Stimulated activated CD4-positive, alpha-beta T cell treated with anti-CD3 and anti-CD28 coated beads, Interleukin-2, amount 100 ng/mL, for 24 hours (primary cell): Measurements from ENCODE around the gene UQCC2.

Source experiments
- DNase-seq, 2 donors: peaks; one replicate each; pipeline ENCODE4 v3.0.0-alpha.2; 2020

Gene UQCC2

GRCh38 chr6:33688451-33689147 lies 22.9 kb downstream of the UQCC2 start:
- DNase-seq = no peak

- DNase-seq = no peak
These were observed 23.5 kb downstream of the UQCC2 start for GRCh38 chr6:33688006-33688405.

- DNase-seq = no peak
These were observed 24.2 kb downstream of the UQCC2 start for GRCh38 chr6:33686981-33687975.

DNA sequence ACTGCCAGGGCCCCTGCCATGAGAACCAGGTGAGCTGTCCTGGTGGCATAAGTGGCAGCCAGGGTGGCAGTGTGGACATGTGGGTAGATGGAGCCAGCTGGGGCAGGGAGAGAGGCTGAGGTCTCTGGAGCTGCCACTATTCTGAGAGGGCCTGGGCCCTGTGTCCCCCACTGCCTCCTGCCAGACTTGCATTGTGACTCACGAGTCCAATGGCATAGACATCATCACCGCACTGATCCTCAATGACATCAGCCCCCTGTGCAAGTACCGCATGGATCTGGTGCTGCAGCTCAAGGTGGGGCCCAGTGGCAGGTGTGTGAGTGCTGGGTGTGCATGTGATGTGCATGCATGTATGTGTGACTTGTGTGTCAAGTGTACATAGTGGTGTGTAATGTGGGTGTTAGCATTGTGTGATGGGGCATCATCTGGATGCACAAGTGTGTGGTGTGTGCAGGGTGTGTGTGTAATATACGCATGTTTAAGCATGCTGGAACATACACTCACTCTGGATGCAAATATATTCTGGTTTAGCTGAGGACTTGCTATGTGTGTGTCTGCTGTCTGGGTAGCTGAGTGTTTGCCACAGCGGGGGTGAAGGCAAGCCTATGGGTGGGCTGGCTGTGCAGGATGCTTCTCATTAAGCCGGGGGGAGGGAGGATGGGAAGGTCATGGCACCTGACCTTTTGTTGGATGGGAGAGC lies 25.1 kb downstream of the UQCC2 start:
- DNase-seq = no peak

DNA sequence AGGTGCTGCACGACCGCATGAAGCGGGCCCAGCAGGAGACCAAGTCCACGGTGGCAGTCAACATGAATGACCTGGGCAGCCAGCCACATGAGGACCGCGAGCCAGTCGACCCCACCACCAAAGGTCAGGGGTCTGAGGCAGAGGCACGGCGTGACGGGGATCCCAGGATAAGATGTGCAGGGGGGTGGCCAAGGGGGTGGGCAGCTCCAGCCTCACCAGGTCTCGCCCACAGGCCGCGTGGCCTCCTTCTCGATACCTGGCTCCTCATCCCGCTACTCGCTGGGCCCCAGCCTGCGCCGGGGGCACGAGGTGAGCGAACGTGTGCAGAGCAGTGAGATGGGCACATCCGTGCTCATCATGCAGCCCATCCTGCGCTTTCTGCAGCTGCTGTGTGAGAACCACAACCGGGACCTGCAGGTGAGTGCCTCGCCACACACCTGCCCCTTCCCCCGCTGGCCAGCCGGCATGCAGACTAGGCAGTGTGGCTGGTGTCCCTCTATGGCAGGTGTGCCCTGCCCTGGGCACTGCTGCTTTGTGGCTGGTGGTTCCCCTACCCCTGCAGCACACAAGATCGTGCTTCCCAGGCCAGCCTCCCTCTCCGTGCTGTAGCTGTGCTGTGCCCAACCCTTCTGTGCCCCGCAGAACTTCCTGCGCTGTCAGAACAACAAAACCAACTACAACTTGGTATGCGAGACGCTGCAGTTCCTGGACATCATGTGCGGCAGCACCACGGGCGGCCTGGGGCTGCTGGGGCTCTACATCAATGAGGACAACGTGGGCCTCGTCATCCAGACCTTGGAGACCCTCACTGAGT lies 25.9 kb downstream of the UQCC2 start:
- DNase-seq = no peak

- no peak for DNase-seq
These were observed 26.5 kb downstream of the UQCC2 start for GRCh38 chr6:33684983-33685382.

DNA sequence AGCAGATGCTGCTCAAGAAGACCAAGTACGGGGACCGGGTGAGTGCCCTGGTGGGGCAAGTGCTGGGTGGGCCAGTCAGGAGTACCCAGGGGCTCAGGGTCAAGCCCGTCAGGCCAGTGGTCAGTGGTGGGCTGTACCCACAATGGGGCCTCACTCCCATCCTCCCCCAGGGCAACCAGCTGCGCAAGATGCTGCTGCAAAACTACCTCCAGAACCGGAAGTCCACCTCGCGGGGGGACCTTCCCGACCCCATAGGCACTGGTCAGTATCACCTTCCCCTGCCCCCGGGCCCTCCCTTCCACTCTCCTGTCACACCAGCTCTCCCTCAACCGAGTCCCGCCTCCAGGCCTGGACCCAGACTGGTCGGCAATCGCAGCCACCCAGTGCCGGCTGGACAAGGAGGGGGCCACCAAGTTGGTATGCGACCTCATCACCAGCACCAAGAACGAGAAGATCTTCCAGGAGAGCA lies 27.0 kb downstream of the UQCC2 start:
- DNase-seq = no peak

GRCh38 chr6:33683576-33684427 lies 27.7 kb downstream of the UQCC2 start:
- DNase-seq = no peak

DNA sequence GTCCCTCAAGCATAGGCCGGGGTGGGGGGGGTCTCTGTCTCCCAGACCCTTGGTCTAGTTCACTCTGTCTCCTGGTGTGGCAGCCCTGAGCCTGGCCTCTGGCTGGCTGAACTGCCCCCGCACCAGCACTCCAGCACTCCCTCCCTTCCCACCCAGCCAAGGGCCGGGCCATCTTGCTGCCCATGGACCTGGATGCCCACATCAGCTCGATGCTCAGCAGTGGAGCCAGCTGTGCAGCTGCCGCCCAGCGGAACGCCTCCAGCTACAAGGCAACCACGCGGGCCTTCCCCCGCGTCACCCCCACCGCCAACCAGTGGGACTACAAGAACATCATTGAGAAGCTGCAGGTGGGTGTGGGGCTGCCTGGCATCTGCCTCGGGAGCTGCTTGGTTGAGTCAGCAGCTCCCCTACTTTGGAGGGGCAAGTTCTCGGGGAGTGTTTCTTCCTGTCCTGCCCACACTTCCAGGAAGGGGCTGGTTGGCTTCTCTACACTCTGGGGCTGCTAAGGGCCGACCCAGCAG lies 28.4 kb downstream of the UQCC2 start:
- peak; percentile 44 to 58 for DNase-seq

DNA sequence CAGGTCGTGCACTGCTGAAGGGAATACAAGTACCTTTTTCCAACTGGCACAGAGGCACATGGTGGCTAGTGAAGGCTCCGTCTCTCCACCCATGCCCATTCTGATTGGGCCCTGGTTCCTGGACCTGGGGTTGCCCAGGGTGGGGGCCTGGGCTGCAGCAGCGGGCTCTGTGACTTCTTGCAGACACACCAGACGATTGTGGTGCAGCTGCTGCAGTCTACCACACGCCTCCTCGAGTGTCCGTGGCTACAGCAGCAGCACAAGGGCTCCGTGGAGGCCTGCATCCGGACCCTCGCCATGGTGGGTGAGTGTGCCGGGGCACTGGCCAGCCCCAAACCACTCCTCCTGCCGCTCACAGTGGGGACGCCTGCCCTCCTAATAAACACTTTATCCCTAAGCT lies 29.2 kb downstream of the UQCC2 start:
- DNase-seq = no peak

DNA sequence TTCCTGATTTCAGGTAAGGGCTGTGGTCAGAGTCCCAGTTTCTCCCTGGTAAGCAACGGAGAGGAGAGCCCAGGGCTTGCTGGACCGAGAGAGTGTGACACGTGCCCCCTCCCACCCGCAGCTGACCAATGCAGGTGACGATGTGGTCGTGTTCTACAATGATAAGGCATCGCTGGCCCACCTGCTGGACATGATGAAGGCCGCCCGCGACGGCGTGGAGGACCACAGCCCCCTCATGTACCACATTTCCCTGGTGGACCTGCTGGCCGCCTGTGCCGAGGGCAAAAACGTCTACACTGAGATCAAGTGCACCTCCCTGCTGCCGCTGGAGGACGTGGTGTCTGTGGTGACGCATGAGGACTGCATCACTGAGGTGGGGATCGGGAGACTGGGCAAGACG lies 31.7 kb downstream of the UQCC2 start:
- DNase-seq = no peak

GRCh38 chr6:33678932-33679490 lies 32.5 kb downstream of the UQCC2 start:
- DNase-seq = no peak

DNA sequence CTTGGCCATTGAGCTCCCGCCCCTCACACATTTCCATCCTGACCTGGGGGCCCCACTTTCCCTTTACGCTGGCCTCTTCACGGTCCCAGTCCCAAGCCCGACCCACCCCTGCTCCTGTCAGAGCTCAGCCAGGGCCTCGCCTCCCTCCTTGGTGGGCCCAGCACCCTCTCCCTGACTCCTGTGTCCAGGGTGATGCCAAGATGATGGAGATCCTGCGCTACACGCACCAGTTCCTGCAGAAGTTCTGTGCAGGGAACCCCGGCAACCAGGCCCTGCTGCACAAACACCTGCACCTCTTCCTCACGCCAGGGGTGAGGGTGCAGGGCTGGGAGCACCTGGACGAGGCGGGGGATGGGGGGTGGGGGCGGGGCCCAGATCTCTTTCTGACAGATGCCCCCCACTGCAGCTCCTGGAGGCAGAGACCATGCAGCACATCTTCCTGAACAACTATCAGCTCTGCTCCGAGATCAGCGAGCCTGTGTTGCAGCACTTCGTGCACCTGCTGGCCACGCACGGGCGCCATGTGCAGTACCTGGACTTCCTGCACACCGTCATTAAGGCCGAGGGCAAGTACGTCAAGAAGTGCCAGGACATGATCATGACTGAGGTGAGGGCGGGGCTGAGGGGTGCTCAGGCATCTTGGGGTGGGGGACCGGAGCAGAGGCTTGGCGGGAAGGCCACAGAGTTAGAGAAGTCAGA lies 33.1 kb downstream of the UQCC2 start:
- DNase-seq = no peak

- DNase-seq = no peak
These were observed 33.8 kb downstream of the UQCC2 start for GRCh38 chr6:33677689-33678088.

GRCh38 chr6:33677143-33677660 lies 34.3 kb downstream of the UQCC2 start:
- no peak for DNase-seq

- DNase-seq = no peak
These were observed 34.9 kb downstream of the UQCC2 start for GRCh38 chr6:33676416-33677142.

GRCh38 chr6:33675968-33676367 lies 35.5 kb downstream of the UQCC2 start:
- no peak for DNase-seq

DNA sequence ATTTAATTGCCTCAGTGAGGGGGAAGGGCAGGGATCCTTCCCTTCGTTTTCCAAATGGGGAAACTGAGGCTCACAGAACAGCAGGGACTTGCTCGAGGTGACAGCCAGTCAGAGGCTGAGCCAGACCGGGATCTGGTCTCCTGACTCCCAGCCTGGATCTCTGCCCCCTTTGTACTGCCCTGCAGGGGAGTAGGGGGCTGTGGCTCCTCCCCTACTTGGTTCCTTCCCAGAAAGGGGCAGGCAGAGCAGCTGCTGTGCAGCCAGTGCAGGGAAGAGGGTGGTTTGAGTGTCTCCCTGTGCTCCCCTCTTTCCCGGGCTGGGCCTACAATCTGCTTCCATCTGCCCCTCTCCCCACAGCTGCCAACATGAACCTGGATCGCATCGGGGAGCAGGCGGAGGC lies 37.6 kb downstream of the UQCC2 start:
- DNase-seq = no peak

DNA sequence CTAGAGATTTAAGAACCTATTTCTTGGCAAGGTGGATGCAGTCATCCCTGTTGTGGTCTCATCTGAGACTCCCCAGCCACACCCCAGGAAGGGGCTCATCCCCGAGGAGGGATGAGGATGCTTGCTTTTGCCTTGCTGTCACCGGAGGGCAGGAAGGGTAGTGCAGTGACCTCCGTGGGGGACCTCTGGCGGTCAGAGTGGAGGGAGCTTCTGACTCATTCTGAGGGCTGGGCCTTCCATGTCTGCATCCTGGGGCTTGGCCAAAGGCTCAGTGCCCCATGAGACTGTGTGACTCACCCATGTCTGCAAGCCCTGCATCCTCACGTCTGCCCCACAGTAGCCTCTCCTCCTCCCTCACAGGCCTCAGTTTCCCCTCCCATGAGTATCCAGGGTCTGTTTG lies 38.7 kb downstream of the UQCC2 start:
- no peak for DNase-seq
